GM23338 (cell line): ENCODE results near the gene MICB. TPM values are rescaled to one million over a fixed set of nuclear protein-coding genes. Genes with fewer than 3 reads are reported as not detected.
A peak's percentile ranks its signal among the peaks of the same experiment; 100 is the strongest.

Experiments
- ATAC-seq: fragments of 200-7000 bp; cut with Tn5 transposase; 3 replicates; pipeline ENCODE4 v1.9.1; 2020
- DNase-seq: peaks from one replicate; pipeline ENCODE4 v3.0.0-alpha.2; 2015; ENCODE audit warnings: low spot score
- H2AFZ ChIP-seq: fragments of 200-600 bp; sonication (generic); 2 replicates; pipeline ENCODE4 v1.8.0; 2016; ENCODE audit warnings: antibody characterized with exemption, mild to moderate bottlenecking, moderate library complexity
- H3F3A ChIP-seq: fragments of 200-600 bp; sonication (generic); replicated peaks from 2 replicates; pipeline ENCODE4 v1.8.0; 2017; ENCODE audit warnings: antibody characterized with exemption, mixed run types, low read depth
- H3K27ac ChIP-seq: fragments of 200-600 bp; sonication (generic); 2 replicates; pipeline ENCODE4 v1.6.1; 2016; ENCODE audit warnings: low read depth
- H3K27me3 ChIP-seq: fragments of 200-600 bp; sonication (generic); 2 replicates; pipeline ENCODE4 v1.8.0; 2016; ENCODE audit warnings: mild to moderate bottlenecking, mixed run types, moderate library complexity; ENCODE audit not compliant: insufficient read depth
- H3K36me3 ChIP-seq: fragments of 200-600 bp; sonication (generic); 2 replicates; pipeline ENCODE4 v1.8.0; 2016; ENCODE audit warnings: mild to moderate bottlenecking; ENCODE audit not compliant: insufficient read depth
- H3K4me1 ChIP-seq: fragments of 200-600 bp; sonication (generic); 2 replicates; pipeline ENCODE4 v1.8.0; 2016; ENCODE audit warnings: mild to moderate bottlenecking, moderate library complexity; ENCODE audit not compliant: insufficient read depth
- H3K4me2 ChIP-seq: fragments of 200-600 bp; sonication (generic); 2 replicates; pipeline ENCODE4 v1.7.1; 2017; ENCODE audit warnings: mixed run types
- H3K4me3 ChIP-seq: fragments of 200-600 bp; sonication (generic); 2 replicates; pipeline ENCODE4 v1.6.1; 2016; ENCODE audit warnings: mixed run types
- H3K79me2 ChIP-seq: fragments of 200-600 bp; sonication (generic); replicated peaks from 2 replicates; pipeline ENCODE4 v1.8.0; 2017; ENCODE audit warnings: mild to moderate bottlenecking; ENCODE audit not compliant: insufficient read depth
- H3K9me2 ChIP-seq: fragments of 200-600 bp; sonication (generic); 2 replicates; pipeline ENCODE4 v1.8.0; 2017; ENCODE audit not compliant: insufficient read depth
- H4K20me1 ChIP-seq: fragments of 200-600 bp; sonication (generic); replicated peaks from 2 replicates; pipeline ENCODE4 v1.8.0; 2017; ENCODE audit warnings: mild to moderate bottlenecking; ENCODE audit not compliant: insufficient read depth
- H3K27ac Mint-ChIP-seq: 2 replicates; pipeline ENCODE4 v1.8.0; 2020; ENCODE audit warnings: inconsistent platforms, mild to moderate bottlenecking, moderate library complexity, mixed read lengths
- H3K27me3 Mint-ChIP-seq: 3 replicates; pipeline ENCODE4 v1.8.0; 2022; ENCODE audit warnings: low read depth, mild to moderate bottlenecking, moderate library complexity, mixed read lengths, inconsistent platforms; ENCODE audit not compliant: insufficient read depth, poor library complexity
- H3K36me3 Mint-ChIP-seq: 3 replicates; pipeline ENCODE4 v1.8.0; 2021; ENCODE audit warnings: low read depth, mild to moderate bottlenecking, inconsistent platforms, moderate library complexity, mixed read lengths
- H3K4me1 Mint-ChIP-seq: 3 replicates; pipeline ENCODE4 v1.8.0; 2020; ENCODE audit warnings: mild to moderate bottlenecking, inconsistent platforms, mixed read lengths
- H3K4me3 Mint-ChIP-seq: 3 replicates; pipeline ENCODE4 v1.8.0; 2021; ENCODE audit warnings: moderate library complexity, mild to moderate bottlenecking, inconsistent platforms, mixed read lengths
- H3K9me3 Mint-ChIP-seq: 3 replicates; pipeline ENCODE4 v1.8.0; 2020; ENCODE audit warnings: moderate library complexity, mild to moderate bottlenecking, inconsistent platforms, mixed read lengths
- CREB1 ChIP-seq: fragments of 250-450 bp; sonication (Bioruptor Pico); IDR thresholded peaks from 2 replicates; pipeline ENCODE4 v1.5.0; 2020; ENCODE audit warnings: low read depth, mild to moderate bottlenecking, moderate library complexity
- EZH2 ChIP-seq: fragments of 200-600 bp; sonication (generic); IDR thresholded peaks from one replicate; pipeline ENCODE4 v1.8.0; 2017; ENCODE audit warnings: antibody characterized with exemption, mild to moderate bottlenecking, low read depth; ENCODE audit not compliant: unreplicated experiment
- JUNB ChIP-seq: IDR thresholded peaks from one replicate; pipeline ENCODE4 v1.6.1; 2016; ENCODE audit warnings: antibody characterized with exemption; ENCODE audit not compliant: unreplicated experiment
- NANOG ChIP-seq: IDR thresholded peaks from 2 replicates; pipeline ENCODE4 v1.6.1; 2016; ENCODE audit warnings: antibody characterized with exemption, borderline replicate concordance
- POLR2AphosphoS5 ChIP-seq: IDR thresholded peaks from 2 replicates; pipeline ENCODE4 v1.6.1; 2016; ENCODE audit warnings: antibody characterized with exemption, low read depth
- STAT1 ChIP-seq: IDR thresholded peaks from one replicate; pipeline ENCODE4 v1.6.1; 2016; ENCODE audit warnings: antibody characterized with exemption; ENCODE audit not compliant: unreplicated experiment
- ZNF331 ChIP-seq: fragments of 250-450 bp; sonication (Bioruptor Pico); IDR thresholded peaks from 2 replicates; pipeline ENCODE4 v1.5.0; 2020; ENCODE audit warnings: low read depth, mild to moderate bottlenecking, moderate library complexity
- long read RNA-seq: library from polyadenylated mRNA; unstranded; transcript quantifications from one replicate; pipeline ENCODE4 v2.0.0, GENCODE V29; 2020; ENCODE audit not compliant: unreplicated experiment
- polyA plus RNA-seq: library from polyadenylated mRNA; unstranded; fragments of >200 nt; fragmentation: Nextera tagmentation; extraction: Ambion mirVana; gene quantifications from 2 replicates; pipeline ENCODE4 v1.2.1, GENCODE V29; 2016
- total RNA-seq: library from RNA; depleted of rRNA; stranded (reverse); fragments of >200 nt; shearing (Covaris generic); gene quantifications from 2 replicates; pipeline ENCODE4 v1.2.3, GENCODE V29; 2014; rRNA removed
- TF ChIP-seq, protein P1 (sequence below): IDR thresholded peaks from one replicate; pipeline ENCODE4 v1.6.1; 2018; ENCODE audit warnings: antibody characterized with exemption; ENCODE audit not compliant: unreplicated experiment
- TF ChIP-seq, protein P2 (sequence below): fragments of 250-450 bp; sonication (Bioruptor Pico); IDR thresholded peaks from 2 replicates; pipeline ENCODE4 v1.5.0; 2020; ENCODE audit warnings: mild to moderate bottlenecking, moderate library complexity

MICB gene
- 20.8 and 23.8 TPM in 2 replicates for total RNA-seq
- polyA plus RNA-seq: 8.8 and 9.2 TPM in 2 replicates
- long read RNA-seq, partial matches to known transcripts: 0 of 2 reads
- long read RNA-seq, other reads (novel, unspliced or antisense): 0 of 2 reads

DNA sequence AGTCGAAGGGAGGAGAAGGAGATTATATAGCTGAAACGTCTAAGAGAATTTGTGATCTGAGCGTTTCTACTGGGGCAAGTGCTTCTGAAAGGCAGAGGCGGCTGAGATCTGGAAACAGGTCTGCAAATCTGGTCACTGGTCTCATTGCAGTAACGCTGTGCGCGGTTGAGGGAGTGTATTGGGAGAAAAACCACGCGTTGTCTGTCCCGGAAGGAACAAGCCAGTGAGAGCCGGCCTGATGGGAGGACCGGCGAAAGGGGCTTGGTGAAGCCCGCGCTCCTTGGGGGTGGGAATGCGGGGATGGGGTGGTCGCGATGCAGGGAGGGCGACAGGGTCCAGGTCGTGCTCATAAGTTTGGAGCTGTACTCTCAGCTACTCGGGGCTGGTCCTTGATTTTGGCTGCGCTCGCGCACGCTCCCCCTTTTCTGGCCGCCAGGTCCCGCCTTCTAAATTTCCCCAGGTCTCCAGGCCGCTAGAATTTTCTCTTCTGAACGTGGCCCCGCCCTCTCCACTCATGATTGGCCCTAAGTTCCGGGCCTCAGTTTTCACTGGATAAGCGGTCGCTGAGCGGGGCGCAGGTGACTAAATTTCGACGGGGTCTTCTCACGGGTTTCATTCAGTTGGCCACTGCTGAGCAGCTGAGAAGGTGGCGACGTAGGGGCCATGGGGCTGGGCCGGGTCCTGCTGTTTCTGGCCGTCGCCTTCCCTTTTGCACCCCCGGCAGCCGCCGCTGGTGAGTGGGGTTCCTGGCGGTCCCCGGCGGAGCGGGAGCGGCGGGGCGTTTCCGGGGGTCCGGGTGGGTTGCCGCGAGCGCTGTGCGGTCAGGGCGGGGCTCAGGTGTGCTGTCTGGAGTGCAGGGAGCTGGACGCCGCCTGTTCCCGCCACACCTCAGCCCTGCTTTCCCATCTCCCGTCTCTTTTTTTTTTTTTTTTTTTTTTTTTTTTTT, at the start of gene MICB:
TSS of gene MICB (plus strand) at position 615 of the 946 bp plus-strand sequence. CDS start at position 664, 49 bp downstream.
- peak within 1 kb of the TSS; percentile 91 for H3K4me3 Mint-ChIP-seq
- Histone ChIP-seq H3K4me2 (peak within 1 kb of the TSS; percentile 79), H3K36me3 (no peaks in the 10 kb centered on the region), H4K20me1 (peaks cover 8% of the 10 kb centered on the region), H3K4me1 (peaks cover 22% of the 10 kb centered on the region), H3K27ac (no peak within 1 kb of the TSS), H3K9me2 (no peaks in the 10 kb centered on the region), H3K79me2 (peaks cover 24% of the 10 kb centered on the region), H3K27me3 (peaks cover 38% of the 10 kb centered on the region), H2AFZ (peak within 1 kb of the TSS; percentile 44; the same call in 1 of the 2 replicates), H3F3A (no peaks in the 10 kb centered on the region), H3K4me3 (peak within 1 kb of the TSS; percentile 80)
- peaks cover 30% of the 10 kb centered on the region for H3K27me3 Mint-ChIP-seq
- peak; percentile 63 for ATAC-seq
- peaks cover 42% of the 10 kb centered on the region for H3K4me1 Mint-ChIP-seq
- TF ChIP-seq POLR2AphosphoS5 (peak; percentile 85), STAT1 (no peak)
- no peaks in the 10 kb centered on the region for H3K36me3 Mint-ChIP-seq
- H3K27ac Mint-ChIP-seq: peak within 1 kb of the TSS; percentile 74
- no peaks in the 10 kb centered on the region; the same call in 2 of the 3 replicates for H3K9me3 Mint-ChIP-seq
- peak; percentile 99 for DNase-seq

DNA sequence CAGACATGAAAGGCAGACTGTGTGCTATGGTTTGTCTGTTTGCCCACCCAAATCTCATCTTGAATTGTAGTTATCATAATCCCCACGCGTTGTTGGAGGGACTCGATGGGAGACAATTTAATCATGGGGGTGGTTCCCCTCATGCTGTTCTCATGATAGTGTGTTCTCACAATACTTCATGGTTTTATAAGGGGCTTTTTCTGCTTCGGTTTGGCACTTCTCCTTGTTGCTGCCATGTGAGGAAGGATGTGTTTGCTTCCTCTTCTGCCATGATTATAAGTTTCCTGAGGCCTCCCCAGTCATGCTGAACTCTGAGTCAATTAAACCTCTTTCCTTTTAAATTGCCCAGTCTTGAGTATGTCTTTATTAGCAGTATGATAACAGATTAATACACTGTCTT, 47.2 kb upstream of the MICB start:
- Histone ChIP-seq H3K4me3 (no peak overlapping the region), H3K27me3 (no peaks in the 10 kb centered on the region), H3K4me2 (no peak overlapping the region), H3K9me2 (no peaks in the 10 kb centered on the region; the same call in 1 of the 2 replicates), H3K36me3 (no peaks in the 10 kb centered on the region), H2AFZ (no peak overlapping the region), H3K27ac (no peak overlapping the region), H4K20me1 (no peaks in the 10 kb centered on the region), H3K79me2 (no peaks in the 10 kb centered on the region), H3F3A (no peaks in the 10 kb centered on the region), H3K4me1 (peaks cover 5% of the 10 kb centered on the region; the same call in 1 of the 2 replicates)
- Mint-ChIP-seq H3K27ac (no peak overlapping the region), H3K9me3 (peaks cover 3% of the 10 kb centered on the region; the same call in 1 of the 3 replicates), H3K36me3 (no peaks in the 10 kb centered on the region), H3K27me3 (no peaks in the 10 kb centered on the region), H3K4me3 (no peak overlapping the region), H3K4me1 (peaks cover 6% of the 10 kb centered on the region)
- ATAC-seq: no peak
- no peak for DNase-seq
- TF ChIP-seq EZH2 (no peak), NANOG (no peak), ZNF331 (CRISPR knock-in tag) (no peak), POLR2AphosphoS5 (no peak), JUNB (no peak), STAT1 (no peak), CREB1 (CRISPR knock-in tag) (no peak)
- TF ChIP-seq, protein P1, sequence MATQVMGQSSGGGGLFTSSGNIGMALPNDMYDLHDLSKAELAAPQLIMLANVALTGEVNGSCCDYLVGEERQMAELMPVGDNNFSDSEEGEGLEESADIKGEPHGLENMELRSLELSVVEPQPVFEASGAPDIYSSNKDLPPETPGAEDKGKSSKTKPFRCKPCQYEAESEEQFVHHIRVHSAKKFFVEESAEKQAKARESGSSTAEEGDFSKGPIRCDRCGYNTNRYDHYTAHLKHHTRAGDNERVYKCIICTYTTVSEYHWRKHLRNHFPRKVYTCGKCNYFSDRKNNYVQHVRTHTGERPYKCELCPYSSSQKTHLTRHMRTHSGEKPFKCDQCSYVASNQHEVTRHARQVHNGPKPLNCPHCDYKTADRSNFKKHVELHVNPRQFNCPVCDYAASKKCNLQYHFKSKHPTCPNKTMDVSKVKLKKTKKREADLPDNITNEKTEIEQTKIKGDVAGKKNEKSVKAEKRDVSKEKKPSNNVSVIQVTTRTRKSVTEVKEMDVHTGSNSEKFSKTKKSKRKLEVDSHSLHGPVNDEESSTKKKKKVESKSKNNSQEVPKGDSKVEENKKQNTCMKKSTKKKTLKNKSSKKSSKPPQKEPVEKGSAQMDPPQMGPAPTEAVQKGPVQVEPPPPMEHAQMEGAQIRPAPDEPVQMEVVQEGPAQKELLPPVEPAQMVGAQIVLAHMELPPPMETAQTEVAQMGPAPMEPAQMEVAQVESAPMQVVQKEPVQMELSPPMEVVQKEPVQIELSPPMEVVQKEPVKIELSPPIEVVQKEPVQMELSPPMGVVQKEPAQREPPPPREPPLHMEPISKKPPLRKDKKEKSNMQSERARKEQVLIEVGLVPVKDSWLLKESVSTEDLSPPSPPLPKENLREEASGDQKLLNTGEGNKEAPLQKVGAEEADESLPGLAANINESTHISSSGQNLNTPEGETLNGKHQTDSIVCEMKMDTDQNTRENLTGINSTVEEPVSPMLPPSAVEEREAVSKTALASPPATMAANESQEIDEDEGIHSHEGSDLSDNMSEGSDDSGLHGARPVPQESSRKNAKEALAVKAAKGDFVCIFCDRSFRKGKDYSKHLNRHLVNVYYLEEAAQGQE: no peak
- TF ChIP-seq, protein P2, sequence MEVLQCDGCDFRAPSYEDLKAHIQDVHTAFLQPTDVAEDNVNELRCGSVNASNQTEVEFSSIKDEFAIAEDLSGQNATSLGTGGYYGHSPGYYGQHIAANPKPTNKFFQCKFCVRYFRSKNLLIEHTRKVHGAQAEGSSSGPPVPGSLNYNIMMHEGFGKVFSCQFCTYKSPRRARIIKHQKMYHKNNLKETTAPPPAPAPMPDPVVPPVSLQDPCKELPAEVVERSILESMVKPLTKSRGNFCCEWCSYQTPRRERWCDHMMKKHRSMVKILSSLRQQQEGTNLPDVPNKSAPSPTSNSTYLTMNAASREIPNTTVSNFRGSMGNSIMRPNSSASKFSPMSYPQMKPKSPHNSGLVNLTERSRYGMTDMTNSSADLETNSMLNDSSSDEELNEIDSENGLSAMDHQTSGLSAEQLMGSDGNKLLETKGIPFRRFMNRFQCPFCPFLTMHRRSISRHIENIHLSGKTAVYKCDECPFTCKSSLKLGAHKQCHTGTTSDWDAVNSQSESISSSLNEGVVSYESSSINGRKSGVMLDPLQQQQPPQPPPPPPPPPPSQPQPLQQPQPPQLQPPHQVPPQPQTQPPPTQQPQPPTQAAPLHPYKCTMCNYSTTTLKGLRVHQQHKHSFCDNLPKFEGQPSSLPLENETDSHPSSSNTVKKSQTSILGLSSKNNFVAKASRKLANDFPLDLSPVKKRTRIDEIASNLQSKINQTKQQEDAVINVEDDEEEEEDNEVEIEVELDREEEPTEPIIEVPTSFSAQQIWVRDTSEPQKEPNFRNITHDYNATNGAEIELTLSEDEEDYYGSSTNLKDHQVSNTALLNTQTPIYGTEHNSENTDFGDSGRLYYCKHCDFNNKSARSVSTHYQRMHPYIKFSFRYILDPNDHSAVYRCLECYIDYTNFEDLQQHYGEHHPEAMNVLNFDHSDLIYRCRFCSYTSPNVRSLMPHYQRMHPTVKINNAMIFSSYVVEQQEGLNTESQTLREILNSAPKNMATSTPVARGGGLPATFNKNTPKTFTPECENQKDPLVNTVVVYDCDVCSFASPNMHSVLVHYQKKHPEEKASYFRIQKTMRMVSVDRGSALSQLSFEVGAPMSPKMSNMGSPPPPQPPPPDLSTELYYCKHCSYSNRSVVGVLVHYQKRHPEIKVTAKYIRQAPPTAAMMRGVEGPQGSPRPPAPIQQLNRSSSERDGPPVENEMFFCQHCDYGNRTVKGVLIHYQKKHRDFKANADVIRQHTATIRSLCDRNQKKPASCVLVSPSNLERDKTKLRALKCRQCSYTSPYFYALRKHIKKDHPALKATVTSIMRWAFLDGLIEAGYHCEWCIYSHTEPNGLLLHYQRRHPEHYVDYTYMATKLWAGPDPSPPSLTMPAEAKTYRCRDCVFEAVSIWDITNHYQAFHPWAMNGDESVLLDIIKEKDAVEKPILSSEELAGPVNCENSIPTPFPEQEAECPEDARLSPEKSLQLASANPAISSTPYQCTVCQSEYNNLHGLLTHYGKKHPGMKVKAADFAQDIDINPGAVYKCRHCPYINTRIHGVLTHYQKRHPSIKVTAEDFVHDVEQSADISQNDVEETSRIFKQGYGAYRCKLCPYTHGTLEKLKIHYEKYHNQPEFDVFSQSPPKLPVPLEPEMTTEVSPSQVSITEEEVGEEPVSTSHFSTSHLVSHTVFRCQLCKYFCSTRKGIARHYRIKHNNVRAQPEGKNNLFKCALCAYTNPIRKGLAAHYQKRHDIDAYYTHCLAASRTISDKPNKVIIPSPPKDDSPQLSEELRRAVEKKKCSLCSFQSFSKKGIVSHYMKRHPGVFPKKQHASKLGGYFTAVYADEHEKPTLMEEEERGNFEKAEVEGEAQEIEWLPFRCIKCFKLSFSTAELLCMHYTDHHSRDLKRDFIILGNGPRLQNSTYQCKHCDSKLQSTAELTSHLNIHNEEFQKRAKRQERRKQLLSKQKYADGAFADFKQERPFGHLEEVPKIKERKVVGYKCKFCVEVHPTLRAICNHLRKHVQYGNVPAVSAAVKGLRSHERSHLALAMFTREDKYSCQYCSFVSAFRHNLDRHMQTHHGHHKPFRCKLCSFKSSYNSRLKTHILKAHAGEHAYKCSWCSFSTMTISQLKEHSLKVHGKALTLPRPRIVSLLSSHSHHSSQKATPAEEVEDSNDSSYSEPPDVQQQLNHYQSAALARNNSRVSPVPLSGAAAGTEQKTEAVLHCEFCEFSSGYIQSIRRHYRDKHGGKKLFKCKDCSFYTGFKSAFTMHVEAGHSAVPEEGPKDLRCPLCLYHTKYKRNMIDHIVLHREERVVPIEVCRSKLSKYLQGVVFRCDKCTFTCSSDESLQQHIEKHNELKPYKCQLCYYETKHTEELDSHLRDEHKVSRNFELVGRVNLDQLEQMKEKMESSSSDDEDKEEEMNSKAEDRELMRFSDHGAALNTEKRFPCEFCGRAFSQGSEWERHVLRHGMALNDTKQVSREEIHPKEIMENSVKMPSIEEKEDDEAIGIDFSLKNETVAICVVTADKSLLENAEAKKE: no peak
